HG03571 (cell line): ENCODE results near the gene RPLP2.

Source experiments
- ATAC-seq: cut with Tn5 transposase; IDR thresholded peaks from one replicate; pipeline ENCODE4 v1.9.1; 2021; ENCODE audit not compliant: unreplicated experiment

Gene RPLP2

DNA sequence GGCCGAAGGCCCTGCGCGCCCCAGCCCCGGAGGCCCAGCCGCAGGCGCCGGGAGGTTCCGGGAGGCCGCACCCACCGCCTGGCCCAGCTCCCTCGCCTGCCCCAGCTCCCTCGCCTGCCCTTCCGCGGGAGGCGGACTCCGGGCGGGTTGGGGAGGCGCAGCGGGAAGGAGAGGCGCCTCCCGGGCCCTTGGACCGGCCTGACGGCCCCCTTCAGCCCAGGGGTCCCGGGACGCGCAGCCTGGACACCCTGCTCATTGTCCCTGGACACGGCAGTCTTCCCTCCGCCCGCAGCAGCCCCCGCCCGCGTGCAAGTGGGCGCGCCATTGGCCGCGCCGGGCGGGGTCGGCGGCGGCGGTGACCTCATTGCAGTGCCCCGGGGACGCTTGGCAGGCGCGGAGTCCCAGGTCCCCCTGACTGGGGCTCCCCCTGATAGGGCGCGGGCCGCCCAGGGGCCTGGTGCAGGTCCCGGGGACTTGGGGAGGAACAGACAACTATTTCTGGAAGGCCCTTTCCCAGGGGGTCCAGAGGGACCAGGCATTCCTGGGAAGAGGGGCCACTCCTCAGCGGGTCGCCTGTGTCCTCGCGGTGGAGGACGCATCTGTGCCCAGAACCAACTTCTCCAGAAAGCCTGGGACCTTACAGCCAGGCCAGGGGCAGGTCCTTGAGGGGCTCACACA, 23.5 kb downstream of the RPLP2 start:
- no peak for ATAC-seq

DNA sequence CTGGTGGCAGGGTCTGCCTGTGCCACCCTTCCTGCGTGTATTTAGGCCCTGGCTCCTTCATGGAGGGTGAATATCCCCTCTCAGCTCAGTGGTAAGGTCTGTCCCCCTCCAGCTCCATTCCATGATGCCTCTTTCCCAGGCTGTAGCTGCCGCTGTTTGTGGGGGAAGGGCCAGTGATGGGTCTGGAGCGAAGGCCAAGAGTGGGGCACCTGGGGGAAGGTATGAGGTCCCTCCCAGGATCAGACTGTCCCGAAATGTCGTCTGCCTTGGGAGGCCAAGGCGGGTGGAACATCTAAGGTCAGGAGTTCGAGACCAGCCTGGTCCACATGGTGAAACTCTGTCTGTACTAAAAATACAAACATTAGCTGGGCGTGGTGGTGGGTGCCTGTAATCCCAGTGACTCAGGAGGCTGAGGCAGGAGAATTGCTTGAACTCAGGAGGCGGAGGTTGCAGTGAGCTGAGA, 24.1 kb downstream of the RPLP2 start:
- ATAC-seq = no peak

DNA sequence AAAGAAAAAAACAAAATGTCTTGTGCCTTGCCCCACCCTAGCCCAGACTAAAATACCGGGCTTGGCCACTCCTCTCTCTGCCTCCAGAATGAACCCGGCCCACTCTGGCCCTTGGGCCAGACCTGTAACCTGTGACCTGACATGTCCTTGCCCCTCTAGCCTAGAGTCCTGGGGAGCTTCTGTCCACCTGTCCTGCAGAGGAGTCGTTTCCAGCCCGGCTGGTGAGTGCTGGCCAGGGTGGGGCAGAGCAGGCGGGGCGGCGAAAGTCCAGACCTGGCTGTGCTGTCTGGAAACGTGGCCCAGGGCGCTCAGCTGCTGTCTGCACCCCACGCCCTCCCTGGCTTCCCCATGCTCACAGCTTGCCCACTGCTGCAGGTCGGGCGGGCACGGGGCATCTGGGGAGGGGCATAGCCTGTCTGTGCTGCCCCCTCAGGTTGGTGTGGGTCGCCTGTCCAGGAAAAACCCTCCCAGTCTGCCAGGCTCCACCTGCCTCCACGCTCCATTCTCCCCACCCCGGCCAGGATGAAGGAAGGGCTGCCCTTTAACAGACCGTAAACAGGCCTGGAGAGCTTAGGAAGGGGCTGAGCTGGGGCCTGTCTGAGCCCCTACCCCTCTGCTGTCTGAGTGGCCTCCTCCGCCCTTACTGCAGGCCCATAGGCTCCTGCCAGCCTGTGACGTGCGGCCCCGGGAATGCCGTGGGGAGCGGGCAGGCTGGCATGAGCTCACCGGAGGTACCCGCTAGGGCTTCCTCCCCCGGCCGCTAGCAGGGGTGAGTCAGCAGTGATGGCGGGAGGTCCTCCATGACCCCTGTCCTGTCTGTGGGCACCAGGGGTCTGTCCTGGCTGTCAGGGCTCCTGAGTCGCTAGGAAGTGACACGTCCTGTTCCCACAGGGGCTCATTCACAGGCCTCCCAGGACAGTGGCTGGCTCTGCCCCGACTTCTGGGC, 24.9 kb downstream of the RPLP2 start:
- ATAC-seq = no peak

DNA sequence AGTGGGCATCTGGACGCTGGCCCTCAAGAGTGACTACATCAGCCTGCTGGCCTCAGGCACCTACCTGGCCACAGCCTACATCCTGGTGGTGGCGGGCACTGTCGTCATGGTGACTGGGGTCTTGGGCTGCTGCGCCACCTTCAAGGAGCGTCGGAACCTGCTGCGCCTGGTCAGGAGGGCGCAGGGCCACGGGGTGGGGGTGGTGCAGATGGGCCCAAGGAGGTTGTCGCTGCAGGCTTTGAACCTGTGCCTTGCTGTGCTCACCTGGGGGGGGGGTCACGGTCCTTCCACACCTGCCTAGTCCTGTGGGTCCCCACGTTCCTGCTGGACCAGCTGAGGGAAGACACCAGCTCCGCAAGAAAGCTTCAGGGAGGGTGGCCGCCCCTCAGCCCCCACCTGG, 26.5 kb downstream of the RPLP2 start:
- no peak for ATAC-seq

DNA sequence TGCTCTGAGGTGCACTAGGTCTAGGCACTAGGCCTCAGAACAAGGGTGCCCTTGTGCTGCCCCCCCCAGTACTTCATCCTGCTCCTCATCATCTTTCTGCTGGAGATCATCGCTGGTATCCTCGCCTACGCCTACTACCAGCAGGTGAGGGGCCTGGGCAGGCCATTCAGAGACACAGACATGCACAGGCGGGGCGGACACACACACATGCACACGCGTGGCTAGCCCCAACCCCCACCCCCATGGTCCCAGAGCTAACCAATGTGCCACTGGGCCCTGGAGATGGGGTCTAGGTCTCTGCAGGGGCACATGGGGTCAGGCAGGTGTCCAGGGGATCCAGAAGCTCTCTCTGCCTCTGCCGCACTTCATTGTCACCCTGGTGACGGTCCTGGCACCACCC, 26.9 kb downstream of the RPLP2 start:
- no peak for ATAC-seq

DNA sequence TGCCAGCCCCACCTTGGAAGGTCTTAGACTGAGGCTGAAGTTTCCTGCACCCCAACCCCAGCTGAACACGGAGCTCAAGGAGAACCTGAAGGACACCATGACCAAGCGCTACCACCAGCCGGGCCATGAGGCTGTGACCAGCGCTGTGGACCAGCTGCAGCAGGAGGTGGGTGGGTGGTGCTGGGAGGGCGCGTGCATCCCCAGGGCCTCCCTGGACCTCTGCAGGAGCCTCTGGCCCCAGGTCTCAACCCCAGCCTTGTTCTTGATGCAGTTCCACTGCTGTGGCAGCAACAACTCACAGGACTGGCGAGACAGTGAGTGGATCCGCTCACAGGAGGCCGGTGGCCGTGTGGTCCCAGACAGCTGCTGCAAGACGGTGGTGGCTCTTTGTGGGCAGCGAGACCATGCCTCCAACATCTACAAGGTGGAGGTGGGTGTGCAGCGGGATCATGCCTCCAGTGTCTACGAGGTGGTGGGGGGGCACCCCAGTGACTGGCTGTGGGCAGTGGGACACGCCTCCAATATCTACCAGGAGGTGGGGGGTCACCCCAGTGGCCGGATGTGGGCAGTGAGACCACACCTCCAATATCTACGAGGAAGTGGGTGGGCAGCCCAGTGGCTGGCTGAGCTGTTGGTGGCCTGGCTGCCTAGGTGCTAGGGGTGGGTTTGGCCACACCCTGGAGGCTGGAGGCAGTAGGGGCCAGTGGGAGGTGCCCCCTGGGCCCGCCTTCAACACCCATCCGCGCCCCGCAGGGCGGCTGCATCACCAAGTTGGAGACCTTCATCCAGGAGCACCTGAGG, 27.6 kb downstream of the RPLP2 start:
- ATAC-seq = no peak

DNA sequence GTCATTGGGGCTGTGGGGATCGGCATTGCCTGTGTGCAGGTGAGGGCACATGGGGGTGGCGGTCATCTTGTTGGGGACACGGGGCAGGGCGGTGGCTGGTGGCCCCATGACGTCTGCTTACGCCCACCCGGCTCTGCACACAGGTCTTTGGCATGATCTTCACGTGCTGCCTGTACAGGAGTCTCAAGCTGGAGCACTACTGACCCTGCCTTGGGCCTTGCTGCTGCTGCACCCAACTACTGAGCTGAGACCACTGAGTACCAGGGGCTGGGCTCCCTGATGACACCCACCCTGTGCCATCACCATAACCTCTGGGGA, 28.2 kb downstream of the RPLP2 start:
- no peak for ATAC-seq

DNA sequence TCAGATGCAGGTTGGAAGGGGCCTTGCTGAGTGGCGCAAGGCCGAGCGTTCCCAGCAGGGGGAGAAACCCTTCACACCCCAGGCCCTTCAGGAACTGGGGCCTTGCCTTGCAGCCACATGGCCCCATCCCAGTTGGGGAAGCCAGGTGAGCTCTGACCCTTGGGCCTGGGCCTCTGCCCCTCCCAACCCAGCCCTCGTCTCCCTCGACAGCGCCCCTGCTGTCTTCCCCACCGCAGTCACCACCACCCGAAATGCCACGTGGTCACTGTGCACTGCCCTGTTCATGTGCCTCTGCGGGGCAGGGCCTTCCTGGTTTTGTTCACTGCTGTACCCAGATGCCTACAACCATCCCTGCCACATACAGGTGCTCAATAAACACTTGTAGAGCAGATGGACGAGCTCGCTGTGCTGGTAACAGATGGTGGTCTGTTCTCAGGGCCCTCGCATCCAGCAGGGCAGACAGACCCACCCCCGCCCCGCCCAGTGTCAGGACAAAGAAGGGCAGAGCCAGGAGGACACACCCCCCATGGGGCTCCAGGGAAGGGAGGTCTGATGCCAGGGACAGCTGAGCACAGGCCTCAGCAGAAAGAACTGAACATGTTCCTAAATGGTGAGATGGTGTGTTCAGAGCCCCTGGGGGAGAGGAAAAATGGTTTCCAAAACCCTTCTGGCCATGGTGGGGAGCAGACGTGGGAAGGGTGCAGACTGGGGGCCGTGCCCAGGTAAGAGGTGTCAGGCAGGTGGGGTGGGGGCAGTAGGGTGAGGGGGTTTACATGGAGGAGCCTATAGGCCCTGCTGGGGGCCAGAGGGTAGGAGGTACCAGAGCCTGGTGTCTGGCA, 28.9 kb downstream of the RPLP2 start:
- no peak for ATAC-seq

DNA sequence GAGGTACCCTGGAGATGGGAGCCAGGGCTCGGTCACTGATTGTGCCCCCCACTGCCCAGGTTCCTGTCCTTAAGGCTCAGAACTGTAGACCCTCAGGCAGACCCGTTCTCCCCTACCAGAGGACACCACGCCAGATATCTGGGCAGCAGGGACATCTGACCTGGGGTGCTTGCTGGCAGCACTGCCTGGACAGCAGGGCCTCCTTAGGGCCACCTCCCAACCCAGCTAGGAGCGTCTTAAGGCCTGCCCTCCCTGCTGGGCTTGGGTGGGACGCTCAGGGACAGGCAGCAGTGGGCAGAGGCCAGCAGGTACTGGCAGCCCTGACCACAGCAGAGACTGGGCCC, 29.5 kb downstream of the RPLP2 start:
- ATAC-seq = no peak

DNA sequence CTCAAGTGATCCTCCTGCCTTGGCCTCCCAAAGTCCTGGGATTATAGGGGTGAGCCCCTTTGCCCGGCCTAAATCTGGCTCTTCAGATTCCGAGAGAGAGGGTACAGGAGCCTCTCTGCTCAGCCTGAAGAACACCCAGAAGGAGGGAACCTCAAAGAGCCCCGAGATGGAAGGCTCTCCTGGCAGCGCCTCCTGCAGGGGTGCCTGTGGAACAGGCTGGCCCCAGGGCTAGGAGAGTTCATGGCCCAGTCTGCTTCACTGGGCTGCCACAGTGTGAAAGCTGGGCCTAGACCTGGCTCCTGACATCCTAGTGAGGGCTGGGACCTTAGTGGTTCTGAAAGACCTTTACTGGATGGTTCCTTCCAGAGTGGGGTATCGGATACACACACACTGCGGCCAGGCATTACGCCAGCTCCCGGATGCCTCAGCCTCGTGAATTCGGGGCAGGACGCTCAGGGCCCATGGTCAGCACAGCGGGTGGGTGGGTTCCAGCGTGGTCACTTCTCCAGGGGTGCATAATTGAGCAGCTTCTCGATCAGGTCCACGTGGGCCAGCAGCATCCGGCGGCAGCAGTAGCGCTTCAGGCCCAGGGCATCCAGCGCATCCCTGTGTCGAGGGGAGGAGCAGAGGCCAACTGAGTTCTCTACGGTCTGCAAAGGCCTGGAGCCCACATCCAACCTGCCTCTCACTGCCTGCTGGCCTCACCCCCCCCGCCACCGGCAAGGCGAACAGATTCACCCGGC, 30.3 kb downstream of the RPLP2 start:
- ATAC-seq = no peak

DNA sequence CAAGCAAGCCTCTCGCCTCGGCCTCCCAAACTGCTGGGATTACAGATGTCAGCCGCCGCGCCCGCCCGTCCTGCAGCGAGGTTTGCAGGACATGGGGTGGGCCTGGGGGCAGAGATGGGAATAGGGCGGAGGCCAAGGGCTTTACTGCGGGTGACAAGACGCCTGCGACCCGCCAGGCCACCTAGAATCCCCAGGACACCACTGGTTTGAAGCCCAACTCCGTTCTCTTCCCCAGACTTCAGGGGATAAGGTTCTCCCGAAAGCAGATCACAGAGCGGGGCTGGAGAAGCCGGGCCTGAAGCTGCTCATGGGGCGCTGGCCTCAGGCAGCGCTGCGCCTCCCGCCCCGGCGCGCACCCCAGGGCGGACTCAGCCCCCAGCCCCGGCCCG, 32.2 kb downstream of the RPLP2 start:
- ATAC-seq = peak; percentile 19

DNA sequence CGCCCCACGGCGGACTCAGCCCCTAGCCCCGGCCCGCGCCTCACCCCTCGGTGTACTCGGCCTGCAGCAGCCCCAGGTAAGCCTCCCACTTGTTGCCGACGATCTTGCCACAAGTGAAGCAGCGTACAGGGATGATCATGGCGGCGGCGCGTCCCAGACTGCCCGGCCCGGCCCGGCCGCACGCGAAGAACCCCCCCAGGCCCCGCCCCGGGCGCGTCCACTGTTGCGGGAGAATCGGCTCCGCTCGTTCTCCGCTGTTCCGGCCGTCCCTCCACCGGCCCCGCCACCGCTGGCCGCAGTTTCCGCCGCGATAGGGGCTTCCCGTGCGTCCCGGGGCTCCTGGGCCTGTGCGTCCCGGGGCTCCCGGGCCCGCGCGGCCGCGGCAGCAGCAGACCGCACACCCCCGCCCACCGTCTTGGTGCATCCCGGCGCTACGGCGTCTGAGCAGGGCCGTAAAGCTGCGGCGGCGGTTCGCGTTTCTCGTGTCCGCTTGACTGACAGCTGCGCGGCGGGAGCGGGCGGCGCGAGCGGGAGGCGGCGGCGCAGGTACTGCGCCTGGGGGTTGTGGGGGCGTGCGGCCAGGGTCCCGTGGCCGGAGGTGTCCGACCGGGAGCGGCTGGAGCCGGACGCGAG, 32.7 kb downstream of the RPLP2 start, which contains the start of the genes POLR2L and TSPAN4:
TSS of gene POLR2L (minus strand) at position 160 of the 633 bp plus-strand sequence. CDS start at position 139, 21 bp downstream.
TSS of gene TSPAN4 (plus strand) at position 483 of the 633 bp plus-strand sequence. CDS start 7,453 bp downstream, outside the sequence.
- ATAC-seq = peak; percentile 52

DNA sequence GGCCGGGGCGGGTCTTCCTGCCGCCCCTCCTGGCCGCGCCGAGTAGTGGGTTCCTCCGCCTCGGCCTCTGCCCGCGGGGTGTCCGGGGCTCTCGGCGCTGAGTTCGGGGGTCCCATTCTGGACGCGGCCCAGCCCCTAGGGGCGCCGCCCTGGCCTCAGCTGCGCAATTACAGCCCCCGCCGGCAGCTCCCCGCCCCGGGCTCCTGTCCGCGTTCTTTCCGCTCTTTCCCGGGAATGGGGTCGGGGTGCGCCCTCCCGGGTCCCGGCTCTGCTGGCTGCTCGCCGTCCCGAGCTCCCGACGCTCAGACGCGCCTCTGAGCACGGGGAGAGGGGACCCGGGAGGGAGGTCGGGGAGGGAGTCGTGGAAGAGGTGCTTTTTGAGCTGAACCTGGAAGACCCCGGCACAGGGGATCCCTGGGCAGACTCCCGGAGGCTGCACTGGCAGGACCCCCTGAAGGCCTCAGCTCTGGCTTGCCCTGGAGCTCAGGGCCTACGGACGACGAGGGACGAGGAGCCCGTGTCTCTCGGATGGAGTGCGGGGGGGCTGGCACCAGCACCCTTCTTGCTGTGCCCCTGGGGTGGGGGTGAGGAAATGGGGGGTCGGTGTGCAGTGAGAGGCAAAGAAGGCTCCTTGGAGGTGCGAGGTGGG, 33.4 kb downstream of the RPLP2 start:
- peak; percentile 3 for ATAC-seq

DNA sequence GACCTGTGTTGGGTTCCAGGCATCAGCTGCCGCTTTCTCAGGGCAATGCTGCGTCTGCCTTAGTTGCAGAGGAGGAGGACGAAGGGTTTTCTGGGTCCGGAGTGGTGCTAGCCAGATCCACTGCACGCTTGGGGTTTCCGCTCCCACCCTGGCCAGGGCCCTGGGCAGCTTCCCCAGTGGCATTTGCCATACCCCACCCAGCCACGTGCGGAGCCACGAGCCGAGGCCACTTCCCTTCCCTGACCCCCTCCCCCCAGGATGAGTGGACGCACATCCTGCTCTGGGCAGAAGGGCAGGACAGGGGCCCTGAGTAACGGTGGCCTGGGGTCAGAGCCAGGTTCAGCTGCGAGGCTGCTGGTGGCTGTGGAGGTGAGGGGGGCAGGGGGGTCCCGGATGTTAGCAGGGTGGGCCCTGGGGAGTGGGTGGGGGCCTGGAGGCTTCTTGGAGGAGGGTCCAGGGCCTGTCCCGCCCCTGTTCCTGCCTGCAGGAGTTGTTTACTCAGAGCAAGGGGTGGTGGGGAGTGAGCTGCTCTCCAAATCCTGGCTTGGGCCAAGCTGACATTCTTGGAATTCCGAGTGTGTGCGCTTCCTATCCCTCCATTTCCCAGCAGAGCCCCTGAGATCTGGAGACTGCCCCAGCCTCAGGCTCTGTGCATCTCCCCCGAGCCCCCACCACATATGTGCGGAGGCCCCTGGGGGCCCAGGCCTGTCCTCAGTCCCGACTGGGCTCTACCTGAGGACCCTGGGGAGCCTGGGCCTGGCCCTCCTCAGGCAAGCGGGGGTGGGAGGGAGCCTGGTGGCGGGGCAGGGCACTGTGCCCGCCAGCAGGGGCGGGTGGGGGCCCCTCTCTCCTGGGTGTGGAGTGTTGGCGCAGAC, 34.3 kb downstream of the RPLP2 start:
- no peak for ATAC-seq

DNA sequence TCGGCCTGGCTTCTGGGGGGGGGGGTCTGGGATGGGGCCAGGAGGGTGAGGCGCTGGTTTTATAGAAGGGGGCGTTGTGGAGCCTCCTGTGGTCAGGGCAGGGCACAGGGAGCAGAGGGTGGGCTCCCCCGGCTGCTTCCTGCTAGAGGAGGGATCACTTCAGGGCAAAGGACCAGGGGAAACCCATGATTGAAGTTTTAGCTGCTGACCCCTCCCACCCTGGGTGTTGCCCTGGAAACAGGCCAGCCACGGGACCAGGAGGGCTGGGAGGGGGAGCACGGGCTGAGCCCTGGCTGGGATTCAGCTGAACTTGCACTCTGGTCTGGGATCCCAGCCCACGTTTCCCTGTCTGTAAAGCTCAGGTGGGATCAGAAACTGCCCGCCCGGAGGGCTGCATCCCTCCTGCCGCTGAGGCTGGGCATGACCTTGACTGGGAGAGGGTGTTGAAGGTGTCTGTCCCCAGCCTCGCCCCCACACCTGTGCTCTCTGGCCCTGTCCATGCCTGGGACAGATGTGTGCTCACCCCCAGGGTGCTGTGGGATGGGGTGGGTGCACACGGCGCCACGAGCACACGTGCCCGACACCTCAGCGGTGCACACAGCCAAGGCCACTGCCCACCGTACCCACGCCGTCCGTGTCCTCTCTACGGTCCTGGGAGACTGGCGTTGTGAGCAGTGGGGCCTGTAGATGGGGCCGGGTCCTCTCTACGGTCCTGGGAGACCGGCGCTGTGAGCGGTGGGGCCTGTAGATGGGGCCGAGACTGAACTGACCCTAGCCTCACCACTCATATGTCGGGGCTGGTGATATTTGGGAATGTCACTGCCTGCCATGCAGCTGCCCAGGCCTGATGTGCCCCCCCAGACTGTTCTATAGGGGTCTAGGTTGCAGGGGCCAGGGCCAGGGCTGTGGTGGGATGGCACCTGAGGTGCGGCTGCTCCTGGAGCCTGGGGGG, 35.2 kb downstream of the RPLP2 start:
- ATAC-seq = no peak

DNA sequence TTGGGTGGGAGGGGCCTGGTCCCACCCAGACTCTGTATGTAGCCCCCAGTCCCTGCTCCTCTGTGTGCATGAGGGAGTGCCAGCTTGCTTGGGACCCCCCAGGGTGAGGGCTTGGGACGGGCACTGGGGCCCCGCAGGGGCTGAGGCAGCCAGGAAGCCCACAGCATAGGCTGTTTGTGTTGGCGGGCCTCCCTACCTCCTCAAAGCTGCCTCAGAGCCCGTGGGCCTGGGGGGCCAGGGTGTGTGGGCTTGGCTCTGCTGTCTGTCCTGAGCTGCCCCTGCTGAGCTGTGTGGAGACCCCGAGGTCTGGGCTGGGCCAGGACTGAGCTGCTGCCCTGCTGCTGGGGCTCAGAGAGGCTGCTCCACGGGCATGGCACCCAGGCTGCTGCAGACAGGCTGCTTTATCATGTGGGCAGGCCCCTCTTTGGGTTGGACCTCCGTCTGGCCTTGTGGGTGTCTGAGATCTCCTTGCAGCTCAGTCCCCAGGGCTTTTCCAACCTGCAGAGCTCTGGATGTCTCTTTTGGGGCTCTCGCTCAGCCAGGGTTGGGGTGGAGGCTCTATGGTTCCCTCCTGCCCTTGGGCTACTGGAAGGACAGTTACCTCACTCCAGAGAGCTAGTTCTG, 36.2 kb downstream of the RPLP2 start:
- no peak for ATAC-seq
